CD8-positive, alpha-beta memory T cell (primary cell): ENCODE results near the gene STAT1. TPM values are rescaled to one million over a fixed set of nuclear protein-coding genes. Genes with fewer than 3 reads are reported as not detected.

Source experiments
- CTCF ChIA-PET: fragments of 350-600 bp; sonication (Branson Sonifier 250); formaldehyde crosslinking; loops from one replicate; lab custom pipeline; 2021; ENCODE audit warnings: antibody characterized with exemption; lab: Charles Lee
- POLR2A ChIA-PET: fragments of 350-600 bp; sonication (Branson Sonifier 250); formaldehyde crosslinking; loops from one replicate; lab custom pipeline; 2021; ENCODE audit warnings: antibody characterized with exemption; lab: Charles Lee
- DNase-seq, 5 donors: peaks; one replicate each; pipeline versions ENCODE4 v3.0.0 to v3.0.0-alpha.2; 2020 to 2022; ENCODE audit warnings: mixed read lengths in 1 of 5
- H3K27ac ChIP-seq: one replicate; pipeline ENCODE4 v1.7.0; 2013; ENCODE audit warnings: low read depth, mild to moderate bottlenecking, low read length, moderate library complexity
- H3K27me3 ChIP-seq: 2 replicates; pipeline ENCODE4 v1.7.0; 2013; ENCODE audit warnings: low read length, mild to moderate bottlenecking; ENCODE audit not compliant: insufficient read depth, poor library complexity, severe bottlenecking
- H3K36me3 ChIP-seq: 2 replicates; pipeline ENCODE4 v1.7.0; 2013; ENCODE audit warnings: mild to moderate bottlenecking, low read length, moderate library complexity; ENCODE audit not compliant: insufficient read depth
- H3K4me1 ChIP-seq: 2 replicates; pipeline ENCODE4 v1.7.0; 2013; ENCODE audit warnings: mild to moderate bottlenecking, low read length, moderate library complexity; ENCODE audit not compliant: insufficient read depth
- H3K4me3 ChIP-seq: 2 replicates; pipeline ENCODE4 v1.7.0; 2013; ENCODE audit warnings: mild to moderate bottlenecking, low read length
- H3K9me3 ChIP-seq: 2 replicates; pipeline ENCODE4 v1.7.0; 2013; ENCODE audit warnings: mild to moderate bottlenecking, low read length
- H3K27ac Mint-ChIP-seq, 8 donors: one replicate each; pipeline ENCODE4 v1.8.0; 2020 to 2021; ENCODE audit warnings: mixed read lengths in 8 of 8, mild to moderate bottlenecking in 6 of 8, inconsistent platforms in 3 of 8, moderate library complexity in 3 of 8
- H3K27me3 Mint-ChIP-seq, 2 donors: one replicate each; pipeline ENCODE4 v1.8.0; 2020 to 2021; ENCODE audit warnings: mixed read lengths in 2 of 2, mild to moderate bottlenecking in 1 of 2, moderate library complexity in 1 of 2
- H3K36me3 Mint-ChIP-seq, 3 donors: one replicate each; pipeline ENCODE4 v1.8.0; 2020 to 2021; ENCODE audit warnings: mixed read lengths in 3 of 3, inconsistent platforms in 1 of 3, mild to moderate bottlenecking in 1 of 3
- H3K4me1 Mint-ChIP-seq, 3 donors: one replicate each; pipeline ENCODE4 v1.8.0; 2020 to 2021; ENCODE audit warnings: mixed read lengths in 3 of 3, inconsistent platforms in 1 of 3, mild to moderate bottlenecking in 1 of 3
- H3K4me3 Mint-ChIP-seq, 7 donors: one replicate each; pipeline ENCODE4 v1.8.0; 2020 to 2021; ENCODE audit warnings: mixed read lengths in 7 of 7, mild to moderate bottlenecking in 6 of 7, moderate library complexity in 4 of 7, inconsistent platforms in 2 of 7
- H3K9me3 Mint-ChIP-seq, 5 donors: one replicate each; pipeline ENCODE4 v1.8.0; 2020 to 2022; ENCODE audit warnings: mixed read lengths in 5 of 5, mild to moderate bottlenecking in 3 of 5, moderate library complexity in 2 of 5, inconsistent platforms in 1 of 5
- polyA plus RNA-seq: library from polyadenylated mRNA; unstranded; fragments of 300-500 nt; fragmentation: Illumina TruSeq; gene quantifications from one replicate; pipeline ENCODE4 v1.2.3, GENCODE V29; 2021
- total RNA-seq, 2 experiments: library from RNA; stranded (reverse); gene quantifications; one replicate each; pipeline ENCODE4 v1.2.3, GENCODE V29; 2021

Gene STAT1
- total and polyA plus RNA-seq, 3 experiments from 2014 or later, result 142 to 173 (median 145) TPM

- Mint-ChIP-seq H3K4me1 (peaks cover 0 to 13% (median 12%) of the 10 kb centered on the region in 3 donors), H3K9me3 (no peaks in the 10 kb centered on the region), H3K27me3 (peaks cover 0 to 2% of the 10 kb centered on the region in 2 donors), H3K27ac (peak overlapping the region in 7 of 8 donors; percentile 34 to 80 (median 70)), H3K36me3 (peaks cover 9 to 97% (median 42%) of the 10 kb centered on the region in 3 donors), H3K4me3 (no peak overlapping the region)
- H3K4me3 ChIP-seq, result no peak overlapping the region
- H3K27ac ChIP-seq, result no peak overlapping the region
- CTCF ChIA-PET, result interaction anchor here (1.1 to 1.2 kb wide), 2 partner anchors 22 to 39 kb away, joined by 3 read pairs; no protein-coding TSS in a partner anchor
- no peaks in the 10 kb centered on the region for H3K4me1 ChIP-seq
- no peak for DNase-seq
- peaks cover 92% of the 10 kb centered on the region for H3K36me3 ChIP-seq
- POLR2A ChIA-PET, result interaction anchor here (0.6 kb wide), 1 partner anchor 475 kb away, joined by 3 read pairs; no protein-coding TSS in a partner anchor
- H3K9me3 ChIP-seq, result no peaks in the 10 kb centered on the region
- no peaks in the 10 kb centered on the region for H3K27me3 ChIP-seq
Measured at GRCh38 chr2:190973726-190974628, 40.0 kb downstream of the STAT1 start.

- Histone ChIP-seq H3K36me3 (peaks cover 89% of the 10 kb centered on the region), H3K27me3 (no peaks in the 10 kb centered on the region), H3K4me3 (no peak overlapping the region), H3K9me3 (no peaks in the 10 kb centered on the region), H3K27ac (no peak overlapping the region), H3K4me1 (no peaks in the 10 kb centered on the region)
- peaks cover 0 to 2% of the 10 kb centered on the region in 2 donors for H3K27me3 Mint-ChIP-seq
- peaks cover 9 to 95% (median 40%) of the 10 kb centered on the region in 3 donors for H3K36me3 Mint-ChIP-seq
- ChIA-PET CTCF (interaction anchor here (1.1 to 1.2 kb wide), 2 partner anchors 21 to 40 kb away, joined by 3 read pairs; no protein-coding TSS in a partner anchor), POLR2A (interaction anchor here (0.6 to 1.0 kb wide), 2 partner anchors 13 to 474 kb away, joined by 3 read pairs; no protein-coding TSS in a partner anchor)
- H3K27ac Mint-ChIP-seq, result peak overlapping the region in 4 of 8 donors; percentile 33 to 80 (median 72)
- no peaks in the 10 kb centered on the region for H3K9me3 Mint-ChIP-seq
- DNase-seq, result no peak
- peaks cover 0 to 14% (median 14%) of the 10 kb centered on the region in 3 donors for H3K4me1 Mint-ChIP-seq
- no peak overlapping the region for H3K4me3 Mint-ChIP-seq
Measured at GRCh38 chr2:190973262-190973661, 40.7 kb downstream of the STAT1 start.

- H3K36me3 Mint-ChIP-seq, result peaks cover 5 to 95% (median 40%) of the 10 kb centered on the region in 3 donors
- POLR2A ChIA-PET, result interaction anchor here (1.0 kb wide), 1 partner anchor 13 kb away, joined by 3 read pairs; no protein-coding TSS in a partner anchor
Measured at GRCh38 chr2:190972846-190973245, 41.1 kb downstream of the STAT1 start.

GRCh38 chr2:190972213-190972612 is 41.8 kb downstream of the STAT1 start:
- CTCF ChIA-PET, result no interaction called here
- no peak overlapping the region for H3K27ac ChIP-seq
- Mint-ChIP-seq H3K36me3 (peaks cover 0 to 95% (median 38%) of the 10 kb centered on the region in 3 donors), H3K27me3 (peaks cover 0 to 2% of the 10 kb centered on the region in 2 donors), H3K4me3 (no peak overlapping the region), H3K4me1 (peaks cover 0 to 22% (median 21%) of the 10 kb centered on the region in 3 donors), H3K9me3 (no peaks in the 10 kb centered on the region), H3K27ac (peak overlapping the region in 4 of 8 donors; percentile 39 to 69 (median 61))
- H3K4me1 ChIP-seq, result no peaks in the 10 kb centered on the region
- peaks cover 90% of the 10 kb centered on the region for H3K36me3 ChIP-seq
- H3K9me3 ChIP-seq, result no peaks in the 10 kb centered on the region
- no peaks in the 10 kb centered on the region for H3K27me3 ChIP-seq
- no peak for DNase-seq
- no peak overlapping the region for H3K4me3 ChIP-seq
- POLR2A ChIA-PET, result interaction anchor here (0.5 to 1.0 kb wide), 2 partner anchors 12 to 85 kb away, joined by 3 read pairs; no protein-coding TSS in a partner anchor

More at GRCh38 chr2:190972846-190973245, 41.1 kb downstream of the STAT1 start:
- H3K4me1 Mint-ChIP-seq, result peaks cover 0 to 18% (median 18%) of the 10 kb centered on the region in 3 donors
- no peak for DNase-seq
- H3K27me3 ChIP-seq, result no peaks in the 10 kb centered on the region
- no peaks in the 10 kb centered on the region for H3K9me3 Mint-ChIP-seq
- H3K27me3 Mint-ChIP-seq, result peaks cover 0 to 2% of the 10 kb centered on the region in 2 donors
- H3K27ac Mint-ChIP-seq, result peak overlapping the region in 1 of 8 donors; percentile 10
- no peak overlapping the region for H3K4me3 ChIP-seq
- H3K36me3 ChIP-seq, result peaks cover 89% of the 10 kb centered on the region
- CTCF ChIA-PET, result interaction anchor here (1.1 to 1.2 kb wide), 2 partner anchors 20 to 41 kb away, joined by 3 read pairs; no protein-coding TSS in a partner anchor
- H3K27ac ChIP-seq, result no peak overlapping the region
- no peaks in the 10 kb centered on the region for H3K4me1 ChIP-seq
- no peaks in the 10 kb centered on the region for H3K9me3 ChIP-seq
- H3K4me3 Mint-ChIP-seq, result no peak overlapping the region

GRCh38 chr2:190970873-190971506 is 43.0 kb downstream of the STAT1 start:
- no peak overlapping the region for H3K4me3 ChIP-seq
- no peak for DNase-seq
- Mint-ChIP-seq H3K9me3 (no peaks in the 10 kb centered on the region), H3K4me1 (peaks cover 0 to 27% (median 25%) of the 10 kb centered on the region in 3 donors), H3K4me3 (no peak overlapping the region), H3K36me3 (peaks cover 0 to 93% (median 36%) of the 10 kb centered on the region in 3 donors), H3K27me3 (peaks cover 0 to 2% of the 10 kb centered on the region in 2 donors), H3K27ac (peak overlapping the region in 7 of 8 donors; percentile 56 to 92 (median 75))
- CTCF ChIA-PET, result no interaction called here
- H3K27ac ChIP-seq, result no peak overlapping the region
- POLR2A ChIA-PET, result no interaction called here
- no peaks in the 10 kb centered on the region for H3K27me3 ChIP-seq
- H3K36me3 ChIP-seq, result peaks cover 84% of the 10 kb centered on the region
- no peaks in the 10 kb centered on the region for H3K4me1 ChIP-seq
- H3K9me3 ChIP-seq, result no peaks in the 10 kb centered on the region

- no peak overlapping the region for H3K4me3 Mint-ChIP-seq
- H3K4me1 Mint-ChIP-seq, result peaks cover 0 to 29% (median 28%) of the 10 kb centered on the region in 3 donors
- no peaks in the 10 kb centered on the region for H3K9me3 Mint-ChIP-seq
- Histone ChIP-seq H3K27ac (no peak overlapping the region), H3K36me3 (peaks cover 83% of the 10 kb centered on the region), H3K27me3 (no peaks in the 10 kb centered on the region), H3K9me3 (no peaks in the 10 kb centered on the region), H3K4me1 (no peaks in the 10 kb centered on the region), H3K4me3 (no peak overlapping the region)
- peaks cover 0 to 2% of the 10 kb centered on the region in 2 donors for H3K27me3 Mint-ChIP-seq
- ChIA-PET CTCF (no interaction called here), POLR2A (no interaction called here)
- H3K36me3 Mint-ChIP-seq, result peaks cover 0 to 92% (median 38%) of the 10 kb centered on the region in 3 donors
- no peak for DNase-seq
- peak overlapping the region in 7 of 8 donors; percentile 37 to 76 (median 69) for H3K27ac Mint-ChIP-seq
Measured at GRCh38 chr2:190970160-190970559, 43.8 kb downstream of the STAT1 start.

- CTCF ChIA-PET, result interaction anchor here (1.0 to 1.1 kb wide), 4 partner anchors 19 to 187 kb away, joined by 3 to 4 read pairs (median 3); no protein-coding TSS in a partner anchor
- Histone ChIP-seq H3K36me3 (peaks cover 71% of the 10 kb centered on the region), H3K9me3 (no peaks in the 10 kb centered on the region), H3K4me1 (no peaks in the 10 kb centered on the region), H3K27ac (no peak overlapping the region), H3K27me3 (no peaks in the 10 kb centered on the region), H3K4me3 (no peak overlapping the region)
- Mint-ChIP-seq H3K36me3 (peaks cover 0 to 92% (median 35%) of the 10 kb centered on the region in 3 donors), H3K27me3 (peaks cover 0 to 2% of the 10 kb centered on the region in 2 donors), H3K4me1 (peaks cover 7 to 42% (median 39%) of the 10 kb centered on the region in 3 donors), H3K27ac (peak overlapping the region in 6 of 8 donors; percentile 20 to 83 (median 54)), H3K4me3 (no peak overlapping the region), H3K9me3 (no peaks in the 10 kb centered on the region)
- DNase-seq, result no peak
- POLR2A ChIA-PET, result no interaction called here
Measured at GRCh38 chr2:190968522-190968921, 45.4 kb downstream of the STAT1 start.
